GM12864 (cell line): ENCODE measurements around the gene WDR90.

ENCODE experiments used
- DNase-seq: peaks from one replicate; pipeline ENCODE4 v3.0.0-alpha.2; 2011; ENCODE audit warnings: low read depth
- H3K4me3 ChIP-seq: 2 replicates; pipeline ENCODE4 v1.5.1; 2011; ENCODE audit warnings: mild to moderate bottlenecking, low read depth, low read length, control low read depth
- CTCF ChIP-seq: IDR thresholded peaks from 2 replicates; pipeline ENCODE4 v1.5.1; 2011; ENCODE audit warnings: low read depth, mild to moderate bottlenecking, moderate library complexity, low read length, control low read depth, inconsistent platforms; ENCODE audit errors: missing control alignments

WDR90 gene

DNA sequence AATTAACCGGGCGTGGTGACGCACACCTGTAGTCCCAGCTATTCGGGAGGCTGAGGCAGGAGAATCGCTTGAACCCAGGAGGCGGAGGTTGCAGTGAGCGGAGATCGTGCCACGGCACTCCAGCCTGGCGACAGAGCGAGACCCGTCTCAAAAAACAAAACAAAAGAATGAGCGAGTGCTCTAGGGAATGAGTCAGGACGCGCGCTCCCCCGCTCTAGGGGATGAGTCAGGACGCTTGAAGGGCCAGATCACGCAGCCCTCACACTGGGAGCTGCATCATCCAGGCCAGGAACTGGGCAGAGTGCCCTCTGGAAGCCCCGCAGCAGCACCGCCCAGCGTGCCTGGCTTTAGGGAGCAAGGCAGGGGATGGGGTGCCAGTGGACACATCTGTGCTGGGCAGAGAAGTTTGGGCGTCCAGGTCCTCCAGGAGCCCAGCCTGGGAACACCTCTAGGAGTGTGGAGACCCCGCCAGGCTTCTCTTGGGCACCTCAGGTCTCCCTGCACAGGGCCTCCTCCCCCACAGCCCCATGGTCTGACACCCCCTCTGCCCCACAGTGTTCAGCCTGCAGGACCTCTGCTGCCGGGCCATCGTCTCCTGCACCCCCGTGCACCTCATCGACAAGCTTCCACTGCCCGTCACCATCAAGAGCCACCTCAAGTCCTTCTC, 22.2 kb upstream of the WDR90 start:
- H3K4me3 ChIP-seq: no peak overlapping the region
- TF ChIP-seq CTCF: no peak
- DNase-seq: no peak

DNA sequence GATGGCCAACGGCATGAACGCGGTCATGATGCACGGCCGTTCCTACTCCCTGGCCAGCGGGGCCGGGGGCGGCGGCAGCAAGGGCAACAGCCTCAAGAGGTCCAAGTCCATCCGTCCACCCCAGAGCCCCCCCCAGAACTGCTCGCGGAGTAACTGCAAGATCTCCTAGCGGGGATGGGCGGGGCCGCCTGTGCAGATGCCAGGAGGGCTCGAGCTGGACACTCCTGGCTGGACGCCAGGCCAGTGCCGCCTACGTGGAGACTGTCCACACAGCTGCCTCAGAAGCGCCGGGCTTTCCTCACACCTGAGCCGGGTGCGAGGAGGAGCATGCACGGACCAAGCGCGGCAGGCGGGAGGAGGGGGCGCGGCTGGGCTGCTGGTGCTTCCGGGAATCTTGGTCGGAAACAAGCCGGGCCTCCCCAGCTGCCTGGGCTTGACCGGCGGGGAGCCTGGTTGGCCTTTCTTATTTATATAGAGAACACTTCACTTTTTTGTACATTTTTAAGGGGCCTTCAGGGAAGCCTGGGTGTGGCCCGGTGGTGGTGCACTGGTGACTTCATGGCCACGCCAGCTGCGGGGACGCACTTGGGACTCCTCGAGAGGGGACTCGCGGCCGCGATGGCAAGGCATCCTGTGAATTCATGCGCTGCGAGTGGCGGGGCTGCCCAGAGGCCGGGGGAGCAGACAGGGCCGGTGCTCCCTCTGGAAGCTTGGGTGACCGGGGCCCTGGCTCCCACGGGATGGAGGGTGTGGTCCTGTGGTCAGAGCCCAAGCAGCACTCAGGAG, 21.5 kb upstream of the WDR90 start:
- no peak for TF ChIP-seq CTCF
- no peak overlapping the region for H3K4me3 ChIP-seq
- no peak for DNase-seq

DNA sequence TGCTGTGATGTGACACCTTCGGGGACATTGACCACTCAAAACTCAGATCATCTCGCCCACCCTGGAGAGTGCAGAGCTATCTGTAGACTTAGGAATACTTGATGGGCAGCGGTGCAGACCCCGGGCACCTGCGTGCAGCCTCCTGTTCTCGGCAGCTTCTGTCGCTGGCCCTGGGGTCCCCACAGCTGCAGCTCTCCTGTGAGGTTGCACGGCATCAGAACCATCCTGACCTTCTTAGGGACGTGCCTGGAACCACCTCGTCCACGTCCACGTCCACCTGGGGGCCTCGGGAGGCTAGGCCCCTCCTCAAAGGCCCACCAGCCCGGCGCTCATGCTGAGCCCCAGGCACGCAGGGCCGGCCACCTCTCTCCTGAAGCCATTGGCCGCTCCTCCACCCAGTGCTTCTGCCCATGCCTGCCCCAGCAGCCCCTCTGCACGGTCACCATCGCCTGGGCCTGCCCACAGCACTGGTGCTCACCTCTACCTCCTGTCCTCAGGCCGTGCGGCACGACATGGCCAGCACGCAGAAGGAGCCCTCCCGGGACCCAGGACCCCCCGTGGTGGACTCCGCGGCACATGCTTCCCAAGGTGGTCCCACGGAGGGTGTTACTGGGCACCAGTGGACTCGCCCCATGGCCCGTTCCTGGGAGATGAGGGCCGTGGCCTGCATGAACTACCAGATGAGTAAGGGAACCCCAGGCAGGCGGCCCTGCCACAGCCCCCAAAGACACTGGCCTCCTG, 20.7 kb upstream of the WDR90 start:
- no peak overlapping the region for H3K4me3 ChIP-seq
- no peak for TF ChIP-seq CTCF
- no peak for DNase-seq

GRCh38 chr16:629185-629832, 19.9 kb upstream of the WDR90 start:
- DNase-seq: no peak
- no peak for TF ChIP-seq CTCF
- H3K4me3 ChIP-seq: no peak overlapping the region

DNA sequence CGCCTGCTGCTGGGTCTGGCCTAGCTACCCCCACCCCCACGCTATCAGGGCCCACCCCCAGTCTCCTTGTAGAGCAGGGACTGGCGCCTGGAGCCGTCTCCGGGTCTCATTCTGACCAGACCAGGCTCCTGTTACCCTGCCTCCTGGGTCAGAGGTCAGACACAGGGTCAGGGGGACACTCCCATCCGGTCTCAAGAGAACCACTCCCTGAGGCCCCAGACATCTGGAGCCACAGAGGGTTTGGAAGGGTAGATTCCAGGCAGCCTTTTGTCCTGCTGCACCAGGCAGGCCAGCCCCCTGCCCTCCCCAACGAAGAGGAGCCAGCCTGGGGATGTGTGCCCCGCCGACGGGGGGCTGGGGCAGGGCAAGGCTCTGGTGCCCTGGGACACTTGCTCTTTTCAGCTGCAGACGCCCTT, 19.3 kb upstream of the WDR90 start:
- TF ChIP-seq CTCF: no peak
- no peak overlapping the region for H3K4me3 ChIP-seq
- no peak for DNase-seq

DNA sequence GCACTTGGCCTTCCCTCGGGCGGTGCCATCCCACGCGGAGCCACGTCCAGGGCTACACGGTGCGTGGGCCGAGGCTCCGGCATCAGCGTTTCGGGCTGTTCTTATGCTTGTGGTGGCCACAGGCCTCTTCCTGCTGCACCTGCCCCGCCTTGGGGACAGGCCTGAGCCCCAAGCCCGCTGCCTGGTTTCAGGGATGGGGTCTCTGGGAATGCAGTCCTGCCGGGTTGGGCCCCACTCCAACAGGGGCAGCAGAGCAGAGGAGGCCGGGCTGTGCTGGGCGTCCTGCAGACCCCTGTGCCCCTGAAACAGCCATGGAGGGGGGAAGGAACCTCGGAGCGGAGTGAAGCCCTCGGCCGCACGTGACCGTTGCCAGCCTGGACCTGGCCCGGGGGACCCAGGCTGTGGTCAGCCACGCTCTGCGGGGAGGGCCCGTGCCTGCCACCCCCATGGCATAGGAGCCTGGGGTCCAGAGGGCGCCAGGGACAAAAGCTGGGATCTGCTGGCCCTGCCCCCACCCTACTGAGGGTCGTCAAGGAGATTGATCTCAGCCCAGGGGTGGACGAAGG, 18.8 kb upstream of the WDR90 start:
- DNase-seq: no peak
- TF ChIP-seq CTCF: no peak
- H3K4me3 ChIP-seq: no peak overlapping the region
